AG09309 (cell line): Measurements from ENCODE around the gene RIN3.

Experiments
- DNase-seq: peaks from one replicate; pipeline ENCODE4 v3.0.0-alpha.2; 2010; ENCODE audit warnings: low read depth
- H3K4me3 ChIP-seq: 2 replicates; pipeline ENCODE4 v1.5.1; 2011; ENCODE audit warnings: mild to moderate bottlenecking, low read depth, low read length, moderate library complexity; ENCODE audit not compliant: control insufficient read depth
- CTCF ChIP-seq: IDR thresholded peaks from 2 replicates; pipeline ENCODE4 v1.5.1; 2011; ENCODE audit warnings: mild to moderate bottlenecking, low read depth, low read length, inconsistent platforms; ENCODE audit not compliant: insufficient read depth, control insufficient read depth; ENCODE audit errors: missing control alignments

The RIN3 gene

GRCh38 chr14:92587700-92588085, 74.1 kb downstream of the RIN3 start:
- no peak for DNase-seq
- no peak overlapping the region for H3K4me3 ChIP-seq
- no peak for TF ChIP-seq CTCF

GRCh38 chr14:92589213-92589852, 75.8 kb downstream of the RIN3 start:
- no peak overlapping the region for H3K4me3 ChIP-seq
- TF ChIP-seq CTCF, result peak; percentile 59
- no peak for DNase-seq

- TF ChIP-seq CTCF, result no peak
- no peak for DNase-seq
- H3K4me3 ChIP-seq, result no peak overlapping the region
These were observed 76.6 kb downstream of the RIN3 start for GRCh38 chr14:92590176-92590575.

- DNase-seq, result no peak
- no peak overlapping the region for H3K4me3 ChIP-seq
- TF ChIP-seq CTCF, result no peak
These were observed 77.4 kb downstream of the RIN3 start for GRCh38 chr14:92590941-92591340.

GRCh38 chr14:92591346-92591745, 77.8 kb downstream of the RIN3 start:
- no peak for DNase-seq
- H3K4me3 ChIP-seq, result no peak overlapping the region
- no peak for TF ChIP-seq CTCF

GRCh38 chr14:92595267-92595666, 81.7 kb downstream of the RIN3 start:
- TF ChIP-seq CTCF, result no peak
- DNase-seq, result no peak
- no peak overlapping the region for H3K4me3 ChIP-seq

GRCh38 chr14:92596331-92596907, 82.8 kb downstream of the RIN3 start:
- DNase-seq, result no peak
- no peak for TF ChIP-seq CTCF
- no peak overlapping the region for H3K4me3 ChIP-seq
